Muscle layer of duodenum (tissue), 2 donors: ENCODE measurements around the gene MRPL24.
"Not testable (repeated sequence)": the region's sequence is repeated elsewhere in the genome, so short reads cannot be mapped to it uniquely, and the experiment has no call there.

Source experiments
- H3K27ac ChIP-seq: one replicate; pipeline ENCODE4 v1.7.0; 2013; ENCODE audit warnings: mild to moderate bottlenecking, low read length
- H3K27me3 ChIP-seq: one replicate; pipeline ENCODE4 v1.7.0; 2013; ENCODE audit warnings: low read depth, mild to moderate bottlenecking, control low read depth, low read length
- H3K36me3 ChIP-seq, 2 donors: one replicate each; pipeline ENCODE4 v1.7.0; 2013; ENCODE audit warnings: low read length in 2 of 2, control low read depth in 1 of 2, mild to moderate bottlenecking in 1 of 2; ENCODE audit not compliant: insufficient read depth in 2 of 2, control insufficient read depth in 1 of 2
- H3K4me1 ChIP-seq, 2 donors: one replicate each; pipeline ENCODE4 v1.7.0; 2013; ENCODE audit warnings: low read length in 2 of 2, mild to moderate bottlenecking in 2 of 2, control low read depth in 1 of 2, moderate library complexity in 1 of 2; ENCODE audit not compliant: insufficient read depth in 2 of 2, control insufficient read depth in 1 of 2
- H3K4me3 ChIP-seq, 2 donors: one replicate each; pipeline ENCODE4 v1.7.0; 2013; ENCODE audit warnings: low read length in 2 of 2, low read depth in 1 of 2, mild to moderate bottlenecking in 1 of 2
- H3K9me3 ChIP-seq, 2 donors: one replicate each; pipeline ENCODE4 v1.7.0; 2013; ENCODE audit warnings: low read length in 2 of 2, control low read depth in 1 of 2, mild to moderate bottlenecking in 1 of 2; ENCODE audit not compliant: control insufficient read depth in 1 of 2
- donor health status: healthy.

Gene MRPL24

GRCh38 chr1:156772728-156773497 lies 32.0 kb upstream of the MRPL24 start:
- no peaks in the 10 kb centered on the region for H3K9me3 ChIP-seq
- peaks cover 6 to 15% of the 10 kb centered on the region in 2 donors for H3K36me3 ChIP-seq
- peak overlapping the region; percentile 3 for H3K27ac ChIP-seq
- peaks cover 22 to 65% of the 10 kb centered on the region in 2 donors for H3K4me1 ChIP-seq
- H3K4me3 ChIP-seq = no peak overlapping the region
- no peaks in the 10 kb centered on the region for H3K27me3 ChIP-seq

- peaks cover 6 to 15% of the 10 kb centered on the region in 2 donors for H3K36me3 ChIP-seq
- H3K4me1 ChIP-seq = peaks cover 18 to 61% of the 10 kb centered on the region in 2 donors
- H3K27me3 ChIP-seq = no peaks in the 10 kb centered on the region
These were observed 31.3 kb upstream of the MRPL24 start for GRCh38 chr1:156772222-156772621.

GRCh38 chr1:156768610-156769295 lies 27.9 kb upstream of the MRPL24 start:
- peaks cover 17 to 57% of the 10 kb centered on the region in 2 donors for H3K4me1 ChIP-seq
- H3K27ac ChIP-seq = peak overlapping the region; percentile 97
- peaks cover 6 to 15% of the 10 kb centered on the region in 2 donors for H3K36me3 ChIP-seq
- H3K27me3 ChIP-seq = no peaks in the 10 kb centered on the region
- H3K4me3 ChIP-seq = peak overlapping the region; percentile 82 to 90
- H3K9me3 ChIP-seq = no peaks in the 10 kb centered on the region

More at GRCh38 chr1:156772222-156772621, 31.3 kb upstream of the MRPL24 start:
- H3K27ac ChIP-seq = peak overlapping the region; percentile 3
- no peak overlapping the region for H3K4me3 ChIP-seq
- H3K9me3 ChIP-seq = no peaks in the 10 kb centered on the region

- Histone ChIP-seq H3K27me3 (no peaks in the 10 kb centered on the region), H3K4me1 (peaks cover 12 to 51% of the 10 kb centered on the region in 2 donors)
These were observed 27.2 kb upstream of the MRPL24 start for GRCh38 chr1:156767879-156768604.

GRCh38 chr1:156767101-156767878 lies 26.4 kb upstream of the MRPL24 start, which contains the start of gene PRCC:
Gene PRCC (plus strand): TSS chr1:156767535. CDS start chr1:156767772, 237 bp downstream.
- Histone ChIP-seq H3K4me3 (peak within 1 kb of the TSS; percentile 82 to 90), H3K9me3 (no peaks in the 10 kb centered on the region), H3K36me3 (peaks cover 6 to 11% of the 10 kb centered on the region in 2 donors), H3K27ac (peak within 1 kb of the TSS; percentile 98), H3K27me3 (no peaks in the 10 kb centered on the region), H3K4me1 (peaks cover 8 to 43% of the 10 kb centered on the region in 2 donors)

More at GRCh38 chr1:156767879-156768604, 27.2 kb upstream of the MRPL24 start:
- no peaks in the 10 kb centered on the region for H3K9me3 ChIP-seq
- H3K27ac ChIP-seq = peak overlapping the region; percentile 97
- H3K4me3 ChIP-seq = peak overlapping the region; percentile 82 to 90
- H3K36me3 ChIP-seq = peaks cover 6 to 11% of the 10 kb centered on the region in 2 donors

- Histone ChIP-seq H3K36me3 (peaks cover 6 to 11% of the 10 kb centered on the region in 2 donors), H3K4me1 (peaks cover 8 to 39% of the 10 kb centered on the region in 2 donors), H3K27me3 (no peaks in the 10 kb centered on the region), H3K9me3 (no peaks in the 10 kb centered on the region), H3K27ac (peak overlapping the region; percentile 98), H3K4me3 (peak overlapping the region; percentile 80 to 82)
These were observed 25.6 kb upstream of the MRPL24 start for GRCh38 chr1:156766298-156767100.

GRCh38 chr1:156765666-156766065 lies 24.8 kb upstream of the MRPL24 start:
- no peak overlapping the region for H3K27ac ChIP-seq
- no peaks in the 10 kb centered on the region for H3K27me3 ChIP-seq
- peaks cover 8 to 31% of the 10 kb centered on the region in 2 donors for H3K4me1 ChIP-seq
- H3K4me3 ChIP-seq = peak overlapping the region; percentile 80 to 82
- H3K9me3 ChIP-seq = no peaks in the 10 kb centered on the region
- H3K36me3 ChIP-seq = peaks cover 2 to 4% of the 10 kb centered on the region in 2 donors

- peaks cover 8 to 27% of the 10 kb centered on the region in 2 donors for H3K4me1 ChIP-seq
- H3K9me3 ChIP-seq, H3K36me3 ChIP-seq, H3K27ac ChIP-seq, H3K4me3 ChIP-seq, H3K27me3 ChIP-seq: not testable (repeated sequence)
These were observed 24.2 kb upstream of the MRPL24 start for GRCh38 chr1:156765136-156765535.

GRCh38 chr1:156760796-156761104 lies 19.9 kb upstream of the MRPL24 start:
- Histone ChIP-seq H3K27me3 (no peaks in the 10 kb centered on the region), H3K27ac (no peak overlapping the region), H3K4me1 (peaks cover 0 to 2% of the 10 kb centered on the region in 2 donors), H3K4me3 (no peak overlapping the region), H3K36me3 (no peaks in the 10 kb centered on the region), H3K9me3 (no peaks in the 10 kb centered on the region)

GRCh38 chr1:156760092-156760795 lies 19.4 kb upstream of the MRPL24 start:
- Histone ChIP-seq H3K4me1 (no peaks in the 10 kb centered on the region), H3K27me3 (no peaks in the 10 kb centered on the region), H3K27ac (no peak overlapping the region)

More at GRCh38 chr1:156760092-156760795, 19.4 kb upstream of the MRPL24 start:
- no peaks in the 10 kb centered on the region for H3K9me3 ChIP-seq
- no peaks in the 10 kb centered on the region for H3K36me3 ChIP-seq
- H3K4me3 ChIP-seq = no peak overlapping the region
